Raji (cell line): ENCODE data around the gene GRAMD1B.

Experiments
- POLR2A ChIP-seq: IDR thresholded peaks from 2 replicates; pipeline ENCODE4 v1.6.1; 2011; ENCODE audit warnings: low read depth, low read length, control low read depth; ENCODE audit not compliant: insufficient read depth

Gene GRAMD1B

GRCh38 chr11:123477205-123477907 lies 47.3 kb downstream of the GRAMD1B start:
- TF ChIP-seq POLR2A = no peak

- TF ChIP-seq POLR2A = no peak
These were observed 48.4 kb downstream of the GRAMD1B start for GRCh38 chr11:123478352-123478987.

- no peak for TF ChIP-seq POLR2A
These were observed 49.2 kb downstream of the GRAMD1B start for GRCh38 chr11:123479048-123479837.

- TF ChIP-seq POLR2A = no peak
These were observed 50.3 kb downstream of the GRAMD1B start for GRCh38 chr11:123480290-123480815.

GRCh38 chr11:123480882-123481281 lies 50.8 kb downstream of the GRAMD1B start:
- TF ChIP-seq POLR2A = no peak

GRCh38 chr11:123481640-123482039 lies 51.6 kb downstream of the GRAMD1B start:
- TF ChIP-seq POLR2A = no peak

- TF ChIP-seq POLR2A = no peak
These were observed 52.1 kb downstream of the GRAMD1B start for GRCh38 chr11:123482218-123482617.

GRCh38 chr11:123483058-123483457 lies 53.0 kb downstream of the GRAMD1B start:
- no peak for TF ChIP-seq POLR2A

GRCh38 chr11:123483466-123483865 lies 53.4 kb downstream of the GRAMD1B start:
- TF ChIP-seq POLR2A = no peak

- TF ChIP-seq POLR2A = no peak
These were observed 54.4 kb downstream of the GRAMD1B start for GRCh38 chr11:123484448-123484847.

GRCh38 chr11:123487157-123487744 lies 57.2 kb downstream of the GRAMD1B start:
- TF ChIP-seq POLR2A = no peak

GRCh38 chr11:123490527-123490926 lies 60.5 kb downstream of the GRAMD1B start:
- TF ChIP-seq POLR2A = no peak

GRCh38 chr11:123491241-123491640 lies 61.2 kb downstream of the GRAMD1B start:
- no peak for TF ChIP-seq POLR2A

- no peak for TF ChIP-seq POLR2A
These were observed 63.4 kb downstream of the GRAMD1B start for GRCh38 chr11:123493349-123494063.
